ENCODE data around the gene NAA10. TPM values are rescaled to one million over a fixed set of nuclear protein-coding genes. Genes with fewer than 3 reads are reported as not detected.
A peak's percentile ranks its signal among the peaks of the same experiment; 100 is the strongest.

The NAA10 gene
- polyA plus RNA-seq, 2 of the 4 experiments (the other 2 are of a cell fraction), result 63.5 to 230 TPM

GRCh38 chrX:153972368-153973126, 37.7 kb upstream of the NAA10 start, which contains the start of gene TMEM187 (continued):
- TF ChIP-seq NR3C1 (IDR thresholded peaks at IDR 0.05) (no peak), EHMT2 (IDR thresholded peaks at IDR 0.05; ENCODE audit: low read depth) (no peak), EP300 (IDR thresholded peaks at IDR 0.05) (no peak)

- FAIRE-seq (peak; percentile 88), DNase-seq (ENCODE audit: low read depth in 1 of 2, low spot score in 1 of 2) (peak; percentile 66 to 94), ATAC-seq (peak; percentile 58 to 71)
- peak within 1 kb of the TSS; percentile 100 for H3K4me3 ChIP-seq
- H3K4me1 ChIP-seq, result peaks cover 35% of the 10 kb centered on the region
- peak within 1 kb of the TSS; percentile 99 to 100 for H3K27ac ChIP-seq
- TF ChIP-seq PHF8 (IDR thresholded peaks at IDR 0.05; ENCODE audit: borderline replicate concordance, low read depth), result peak; percentile 59; the same call in 1 of the 2 replicates
- peak; percentile 70 for TF ChIP-seq TFCP2L1 (CRISPR knock-in tag; IDR thresholded peaks at IDR 0.05)
- peak; percentile 60 for TF ChIP-seq MAX (IDR thresholded peaks at IDR 0.05)
- no peak for TF ChIP-seq CHD4 (IDR thresholded peaks at IDR 0.05; ENCODE audit: borderline replicate concordance)
- peak; percentile 47 for TF ChIP-seq POLR2A (IDR thresholded peaks at IDR 0.05; ENCODE audit: low read length)
- no peak for TF ChIP-seq CHD2 (IDR thresholded peaks at IDR 0.05; ENCODE audit: low read length, partially characterized antibody)
- TF ChIP-seq ESRRA (IDR thresholded peaks at IDR 0.05; ENCODE audit: borderline replicate concordance, low read length), result no peak
- peak; percentile 65 for TF ChIP-seq MYC (IDR thresholded peaks at IDR 0.05; ENCODE audit: borderline replicate concordance, low read length)
- TF ChIP-seq JUN (IDR thresholded peaks at IDR 0.05), result peak in 1 of 2 experiments; percentile 73; a peak in 4 of 5 replicates
- TF ChIP-seq EHF (CRISPR knock-in tag; IDR thresholded peaks at IDR 0.05), result no peak
- TF ChIP-seq FOSL2 (IDR thresholded peaks at IDR 0.05), result no peak
- TF ChIP-seq FOSL2 (CRISPR knock-in tag; IDR thresholded peaks at IDR 0.05), result peak; percentile 80
- ChIA-PET POLR2A (interaction anchor here (1.0 to 1.7 kb wide), 5 partner anchors 10 to 75 kb away, joined by 3 to 6 read pairs (median 4); partner anchors contain the start of gene NAA10), CTCF (interaction anchor here (1.3 to 2.0 kb wide), 6 partner anchors 8 to 26 kb away, joined by 3 to 8 read pairs (median 5); no protein-coding TSS in a partner anchor)
- H3K4me2 ChIP-seq, result peak within 1 kb of the TSS; percentile 99
- H3K9me3 ChIP-seq, result no peaks in the 10 kb centered on the region
- 2% methylated on average over 16 of the region's 96 CpGs for WGBS (ENCODE audit: missing lambda C conversion rate)
Measured at GRCh38 chrX:153971450-153972367, 36.9 kb upstream of the NAA10 start, which contains the start of gene HCFC1. Gene HCFC1, minus strand, starts transcription at chrX:153971818. Its CDS starts 978 bp downstream, at chrX:153970840.

DNA sequence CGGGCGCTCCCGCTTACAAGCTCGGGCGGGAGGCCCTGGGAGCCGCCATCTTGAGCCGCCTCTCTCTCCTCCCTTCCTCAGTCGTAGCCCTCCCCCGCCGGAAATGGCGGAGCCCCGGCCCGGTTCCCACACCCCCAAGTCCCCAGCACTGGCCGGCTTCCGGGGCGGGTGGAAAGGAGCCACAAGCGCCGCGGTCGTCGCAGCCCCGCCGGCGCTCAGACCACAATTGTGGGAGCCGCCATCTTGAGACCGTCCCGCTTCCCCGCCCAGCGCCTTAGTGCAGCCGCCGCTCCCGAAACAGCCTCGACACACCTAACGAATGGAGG, 36.2 kb upstream of the NAA10 start:
- FAIRE-seq (no peak), ATAC-seq (peak; percentile 63 to 83), DNase-seq (ENCODE audit: low read depth in 1 of 2, low spot score in 1 of 2) (peak; percentile 75 to 90)
- ChIA-PET CTCF (interaction anchor here (1.3 to 2.0 kb wide), 5 partner anchors 10 to 26 kb away, joined by 4 to 8 read pairs (median 5); no protein-coding TSS in a partner anchor), POLR2A (interaction anchor here (1.0 to 1.7 kb wide), 5 partner anchors 10 to 76 kb away, joined by 3 to 6 read pairs (median 4); partner anchors contain the start of gene NAA10)
- 0 out of 3 replicates have a peak, but pooled peaks have one; percentile 15 for TF ChIP-seq BCL3 (IDR thresholded peaks at IDR 0.05)
- 0 out of 2 replicates have a peak, but pooled peaks have one; percentile 23 for TF ChIP-seq PHF8 (IDR thresholded peaks at IDR 0.05; ENCODE audit: borderline replicate concordance, low read depth)
- TF ChIP-seq EHMT2 (IDR thresholded peaks at IDR 0.05; ENCODE audit: low read depth), result no peak
- WGBS (ENCODE audit: missing lambda C conversion rate), result 0% methylated on average over 15 of the region's 34 CpGs
- H3K4me3 ChIP-seq, result peak overlapping the region; percentile 100
- peaks cover 35% of the 10 kb centered on the region for H3K4me1 ChIP-seq
- no peaks in the 10 kb centered on the region for H3K9me3 ChIP-seq
- H3K27ac ChIP-seq, result peak overlapping the region; percentile 99 to 100
- H3K4me2 ChIP-seq, result peak overlapping the region; percentile 81; the same call in 2 of the 3 replicates

Data from A549 (cell line).